COLO829 (cell line): Measurements from ENCODE around the gene N4BP3.

Experiments
- DNase-seq: peaks from one replicate; pipeline ENCODE4 v3.0.0; 2012; ENCODE audit warnings: low spot score

The N4BP3 gene

GRCh38 chr5:178150977-178151734 is 37.8 kb downstream of the N4BP3 start:
- DNase-seq = no peak

- no peak for DNase-seq
Measured at GRCh38 chr5:178152491-178153444, 39.4 kb downstream of the N4BP3 start.

DNA sequence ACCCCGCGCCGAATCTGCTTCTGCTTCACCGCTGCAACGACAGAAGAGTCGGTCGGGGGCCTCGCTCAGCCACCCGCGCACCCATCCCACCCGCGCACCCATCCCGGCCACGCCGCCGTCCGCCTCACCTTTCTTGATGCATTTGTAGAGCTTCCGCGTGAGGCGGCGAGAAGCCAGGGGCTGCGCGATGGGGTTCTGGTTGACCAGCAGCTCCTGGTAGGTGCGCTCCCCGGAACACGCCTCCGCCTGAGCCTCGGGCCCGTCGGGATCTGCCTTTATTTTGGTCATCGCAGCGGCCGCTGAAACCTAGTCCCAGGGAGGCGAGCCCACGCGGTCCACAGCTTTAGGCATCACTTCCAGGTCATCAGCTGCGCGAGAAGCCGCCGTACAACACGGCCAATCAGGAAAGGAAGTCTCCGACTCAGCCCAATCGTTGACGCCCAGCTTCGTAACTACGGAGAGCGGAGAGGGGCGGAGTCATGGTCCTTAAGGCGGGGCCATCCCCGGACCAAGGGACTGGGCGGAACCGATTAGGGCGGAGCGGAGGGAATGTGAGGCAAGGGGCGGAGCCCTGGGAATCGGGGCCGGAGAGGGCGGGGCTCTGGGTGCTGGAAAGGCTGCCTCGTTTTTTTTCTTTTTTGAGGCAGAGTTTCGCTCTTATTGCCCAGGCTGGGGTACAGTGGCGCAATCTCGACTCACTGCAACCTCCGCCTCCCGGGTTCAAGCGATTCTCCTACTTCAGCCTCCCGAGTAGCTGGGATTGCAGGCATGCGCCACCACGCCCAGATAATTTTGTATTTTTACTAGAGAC is 40.4 kb downstream of the N4BP3 start, which contains the start of gene NHP2:
Gene NHP2, minus strand, starts transcription at position 356 of the 811 bp plus-strand sequence. Its CDS starts 68 bp downstream, at position 288.
- peak; percentile 94 for DNase-seq

DNA sequence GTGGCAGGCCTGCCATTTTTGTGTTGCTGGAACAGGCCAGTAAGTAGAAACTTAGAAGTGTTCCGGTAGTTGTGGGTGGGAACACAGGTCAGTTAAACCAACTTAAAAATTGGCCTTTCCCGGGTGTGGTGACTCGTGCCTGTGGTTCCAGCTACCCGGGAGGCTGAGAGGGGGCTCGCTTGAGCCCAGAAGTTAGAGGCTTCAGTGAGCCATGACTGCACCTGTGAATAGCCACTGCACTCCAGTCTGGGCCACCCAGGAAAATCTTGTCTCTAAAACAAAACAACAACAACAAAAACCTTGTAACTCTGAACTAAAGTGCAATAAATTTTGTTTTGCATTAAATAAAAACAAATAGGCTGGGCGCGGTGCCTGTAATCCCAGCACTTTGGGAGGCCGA is 41.7 kb downstream of the N4BP3 start:
- no peak for DNase-seq

DNA sequence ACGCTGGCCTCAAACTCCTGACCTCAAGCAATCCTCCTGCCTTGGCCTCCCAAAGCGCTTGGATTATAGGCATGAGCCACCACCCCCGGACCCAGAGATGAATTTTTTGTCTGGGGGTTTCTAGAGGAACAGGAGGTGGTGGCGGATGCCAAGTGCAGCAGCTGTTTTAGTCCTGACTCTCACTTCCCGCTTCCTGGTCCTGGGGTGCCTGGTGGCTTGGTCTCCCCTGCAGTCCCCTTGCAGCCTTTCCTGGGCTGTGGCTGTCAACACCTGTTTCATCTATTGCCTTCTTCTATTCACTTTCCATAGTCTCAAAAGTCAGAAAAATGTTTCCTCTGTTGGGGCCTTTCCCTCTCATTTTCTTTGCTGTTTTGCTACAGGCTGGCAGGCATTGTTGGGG is 46.8 kb downstream of the N4BP3 start:
- no peak for DNase-seq

DNA sequence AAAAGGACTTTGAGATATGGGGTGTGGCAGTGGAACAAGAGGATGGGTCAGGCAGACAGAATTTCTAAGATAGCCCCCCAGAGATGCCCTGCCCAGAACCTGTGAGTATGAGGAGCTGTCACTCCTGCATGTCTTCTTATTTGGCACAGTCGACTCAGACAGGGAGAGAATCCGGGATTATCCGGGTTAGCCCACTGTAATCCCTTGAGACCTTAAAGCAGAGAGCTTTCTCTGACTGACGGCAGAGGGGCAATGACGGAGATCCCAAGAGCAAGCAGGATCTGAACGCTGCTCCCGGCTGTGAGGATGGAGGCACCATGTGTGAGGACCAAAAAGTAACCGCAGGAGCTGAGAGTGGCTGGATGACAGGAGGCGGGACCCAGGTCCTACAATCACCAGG is 49.1 kb downstream of the N4BP3 start:
- no peak for DNase-seq

DNA sequence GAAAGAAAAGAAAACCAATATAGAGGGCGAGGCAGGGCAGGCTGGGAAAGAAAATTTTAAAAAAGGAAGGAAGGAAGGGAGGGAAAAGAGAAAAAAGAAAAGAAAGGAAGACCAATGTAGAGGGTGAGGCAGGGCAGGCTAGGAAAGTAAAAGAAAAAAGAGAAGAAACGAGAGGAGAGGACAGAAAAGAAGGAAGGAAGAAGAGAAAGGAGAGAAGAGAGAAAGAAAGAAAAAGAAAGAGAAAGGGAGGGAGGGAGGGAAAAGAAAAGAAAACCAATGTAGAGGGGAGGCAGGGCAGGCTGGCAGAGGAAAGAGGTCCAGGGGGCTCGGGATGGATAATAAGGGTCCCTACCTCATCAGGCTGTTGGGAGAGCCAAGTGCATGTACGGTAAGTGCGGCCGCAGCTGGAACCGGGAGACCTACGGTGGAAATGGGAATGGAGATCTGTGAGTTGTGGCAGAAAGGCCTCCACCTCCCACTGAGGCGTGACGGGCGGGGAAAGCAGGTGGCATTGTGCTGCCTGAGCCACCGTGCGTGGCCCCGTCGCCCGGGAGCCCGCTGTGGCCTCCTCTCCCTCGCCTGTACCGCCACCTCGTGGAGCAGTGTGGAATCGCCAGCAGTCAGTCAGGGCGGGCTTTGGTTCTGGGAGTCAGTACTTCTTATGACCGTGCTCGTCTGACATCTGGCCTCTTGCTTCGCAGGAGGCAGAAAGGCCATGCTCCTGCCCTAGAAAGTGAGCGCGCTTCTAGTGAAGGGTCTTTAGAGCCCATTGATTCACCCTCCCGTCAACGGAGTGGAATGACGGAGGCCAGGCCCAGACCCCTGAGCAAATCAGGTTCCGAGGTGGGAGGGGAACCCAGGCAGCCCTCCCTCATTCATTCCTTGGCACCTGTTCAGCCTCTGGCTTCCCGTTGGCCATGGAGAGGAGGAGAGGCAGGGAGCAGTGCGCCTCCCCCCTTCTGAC is 50.7 kb downstream of the N4BP3 start:
- DNase-seq = peak; percentile 62

DNA sequence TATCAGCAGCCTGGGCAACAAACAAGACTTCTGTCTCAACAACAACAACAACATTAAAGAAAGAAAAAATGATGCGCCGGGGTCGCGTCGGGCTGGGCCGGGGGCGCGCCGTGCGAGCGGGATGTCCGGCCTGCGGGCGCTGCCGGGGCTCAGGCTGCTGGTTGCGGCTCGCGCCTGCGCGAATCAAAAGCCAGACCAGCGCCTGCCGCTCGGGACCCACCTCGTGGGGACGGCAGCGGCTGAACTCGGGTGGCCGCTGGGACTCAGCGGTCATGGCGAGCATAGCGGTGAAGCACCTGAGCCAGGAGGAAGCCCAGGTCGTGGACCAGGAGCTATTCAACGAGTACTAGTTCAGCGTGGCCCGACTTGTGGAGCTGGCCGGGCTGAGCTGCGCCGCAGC is 52.2 kb downstream of the N4BP3 start:
- no peak for DNase-seq

DNA sequence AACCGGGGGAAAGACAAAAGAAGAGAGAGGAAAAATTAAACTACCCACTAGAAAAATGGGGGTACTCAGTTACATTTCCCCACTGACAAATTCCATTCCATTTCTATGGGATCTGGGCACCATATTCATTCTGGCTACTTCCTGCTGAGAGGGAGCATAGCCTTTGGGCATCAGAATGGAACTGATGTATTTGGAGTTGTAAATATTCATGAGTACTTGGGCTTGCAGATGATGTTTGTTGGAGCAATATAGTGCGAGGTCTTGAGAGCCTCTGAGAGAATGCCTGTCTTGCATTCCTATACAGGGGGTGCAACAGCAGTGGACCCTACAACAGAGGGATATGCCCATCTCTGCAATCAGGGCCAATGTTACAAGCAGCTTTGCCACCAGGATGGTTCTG is 57.1 kb downstream of the N4BP3 start:
- DNase-seq = no peak

- DNase-seq = no peak
Measured at GRCh38 chr5:178174456-178174855, 61.1 kb downstream of the N4BP3 start.
